ENCODE data around the gene DTHD1.

GRCh38 chr4:36237366-36238313 is 43.8 kb upstream of the DTHD1 start:
- TF ChIP-seq POLR2A (IDR thresholded peaks at IDR 0.05) (no peak), CTCF (IDR thresholded peaks at IDR 0.05) (no peak), POLR2AphosphoS5 (IDR thresholded peaks at IDR 0.05) (no peak)
